HUES48 (cell line): ENCODE measurements around the gene MRGPRE.

Experiments
- H3K27ac ChIP-seq: one replicate; pipeline ENCODE4 v1.7.0; 2013; ENCODE audit warnings: low read depth, low read length, inconsistent platforms
- H3K27me3 ChIP-seq: 2 replicates; pipeline ENCODE4 v1.6.1; 2013; ENCODE audit warnings: mild to moderate bottlenecking, low read length; ENCODE audit not compliant: control insufficient read depth, insufficient read depth
- H3K36me3 ChIP-seq: 2 replicates; pipeline ENCODE4 v1.6.1; 2013; ENCODE audit warnings: low read length; ENCODE audit not compliant: control insufficient read depth, insufficient read depth
- H3K4me1 ChIP-seq: 2 replicates; pipeline ENCODE4 v1.6.1; 2013; ENCODE audit warnings: mild to moderate bottlenecking, low read length; ENCODE audit not compliant: control insufficient read depth, insufficient read depth
- H3K4me3 ChIP-seq: 2 replicates; pipeline ENCODE4 v1.5.1; 2013; ENCODE audit warnings: mild to moderate bottlenecking, low read depth, low read length
- H3K9ac ChIP-seq: 2 replicates; pipeline ENCODE4 v1.6.1; 2013; ENCODE audit warnings: mild to moderate bottlenecking, low read depth, low read length, moderate library complexity
- H3K9me3 ChIP-seq: 2 replicates; pipeline ENCODE4 v1.6.1; 2013; ENCODE audit warnings: low read length; ENCODE audit not compliant: control insufficient read depth, insufficient read depth

MRGPRE gene

GRCh38 chr11:3182462-3182852 lies 49.8 kb downstream of the MRGPRE start:
- no peak overlapping the region for H3K9ac ChIP-seq
- H3K4me3 ChIP-seq: no peak overlapping the region
- no peaks in the 10 kb centered on the region for H3K9me3 ChIP-seq
- H3K36me3 ChIP-seq: no peaks in the 10 kb centered on the region
- no peak overlapping the region for H3K27ac ChIP-seq
- H3K27me3 ChIP-seq: no peaks in the 10 kb centered on the region
- no peaks in the 10 kb centered on the region for H3K4me1 ChIP-seq

DNA sequence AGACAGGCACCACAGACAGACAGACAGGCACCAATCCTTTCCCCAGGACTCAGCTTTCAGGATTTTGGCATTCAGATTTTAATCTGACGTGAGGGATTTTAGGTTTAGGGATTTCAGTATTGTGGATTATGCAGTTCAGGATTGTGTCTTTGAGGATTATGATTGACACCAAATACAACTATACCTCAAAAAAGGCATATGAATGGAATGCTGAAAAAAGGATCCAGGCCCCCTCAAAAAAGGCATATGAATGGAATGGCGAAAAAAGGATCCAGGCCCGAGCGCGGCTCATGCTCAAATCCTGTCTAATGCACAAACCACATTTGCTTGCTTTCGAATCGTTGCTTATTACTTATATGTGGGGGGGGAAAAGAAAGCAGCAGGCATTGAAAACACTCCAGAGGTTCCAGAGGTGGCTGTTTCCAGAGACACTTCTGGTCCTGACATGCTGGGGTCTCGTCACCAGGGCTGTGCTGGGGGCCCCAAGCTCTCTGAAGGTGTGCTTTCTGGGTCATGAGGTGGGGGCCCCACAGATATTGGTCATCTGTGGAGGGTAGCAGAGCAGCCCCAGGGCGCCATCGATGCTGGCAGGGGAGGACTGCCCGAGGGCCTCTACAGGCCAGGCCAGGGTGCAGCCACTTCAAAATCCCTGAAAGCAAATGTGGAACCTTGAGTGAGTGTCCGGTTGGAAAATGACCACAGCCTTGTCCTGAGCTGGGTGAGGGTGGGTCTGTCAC lies 50.3 kb downstream of the MRGPRE start:
- H3K9ac ChIP-seq: no peak overlapping the region

DNA sequence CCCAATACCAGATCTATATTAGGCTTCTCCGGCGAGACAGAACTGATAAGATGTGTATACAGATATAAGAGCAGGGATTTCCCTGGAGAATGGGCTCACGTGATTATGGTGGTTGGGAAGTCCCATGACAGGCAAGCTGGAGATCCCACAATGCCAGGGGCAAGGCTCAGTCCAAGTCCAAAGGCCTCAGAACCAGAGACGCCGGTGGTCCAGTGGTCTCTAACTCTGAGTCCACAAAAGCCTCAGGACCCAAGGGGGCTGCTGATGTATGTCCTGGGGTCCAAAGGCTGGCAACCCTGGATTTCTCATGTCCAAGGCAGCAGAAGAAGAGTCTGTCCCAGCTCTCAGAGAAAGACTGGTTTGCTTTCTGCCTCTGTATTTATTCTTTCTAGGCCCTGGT lies 51.3 kb downstream of the MRGPRE start:
- Histone ChIP-seq H3K27me3 (no peaks in the 10 kb centered on the region), H3K9ac (no peak overlapping the region), H3K4me1 (no peaks in the 10 kb centered on the region), H3K27ac (no peak overlapping the region), H3K4me3 (no peak overlapping the region), H3K9me3 (no peaks in the 10 kb centered on the region; the same call in 1 of the 2 replicates), H3K36me3 (no peaks in the 10 kb centered on the region)

More for the DNA sequence above, 50.3 kb downstream of the MRGPRE start:
- H3K4me3 ChIP-seq: no peak overlapping the region
- no peak overlapping the region for H3K27ac ChIP-seq
- H3K4me1 ChIP-seq: no peaks in the 10 kb centered on the region
- no peaks in the 10 kb centered on the region for H3K27me3 ChIP-seq
- H3K36me3 ChIP-seq: no peaks in the 10 kb centered on the region
- H3K9me3 ChIP-seq: no peaks in the 10 kb centered on the region; the same call in 1 of the 2 replicates

DNA sequence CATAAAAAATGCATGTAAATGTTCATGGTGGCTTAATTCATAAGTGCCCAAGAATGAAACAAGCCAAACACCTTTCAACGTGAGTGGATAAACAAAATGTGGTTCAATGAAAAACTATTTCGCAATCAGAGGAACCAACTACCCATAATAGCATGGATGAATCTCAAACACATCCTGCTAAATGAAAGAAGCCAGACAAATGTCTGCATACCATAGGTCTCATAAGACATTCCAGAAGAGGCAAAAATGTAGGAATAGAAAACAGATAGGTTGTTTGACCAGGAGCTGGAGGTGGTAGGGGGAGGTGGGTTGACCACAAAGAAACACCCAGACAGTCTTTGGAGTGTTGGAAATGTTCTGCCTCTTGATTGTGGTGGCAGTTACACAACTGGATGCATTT lies 53.9 kb downstream of the MRGPRE start:
- Histone ChIP-seq H3K9ac (no peak overlapping the region), H3K36me3 (no peaks in the 10 kb centered on the region), H3K9me3 (no peaks in the 10 kb centered on the region; the same call in 1 of the 2 replicates), H3K4me1 (no peaks in the 10 kb centered on the region), H3K27me3 (no peaks in the 10 kb centered on the region), H3K27ac (no peak overlapping the region), H3K4me3 (no peak overlapping the region)

- no peak overlapping the region for H3K27ac ChIP-seq
- H3K9me3 ChIP-seq: no peaks in the 10 kb centered on the region; the same call in 1 of the 2 replicates
- no peaks in the 10 kb centered on the region for H3K27me3 ChIP-seq
- no peaks in the 10 kb centered on the region for H3K36me3 ChIP-seq
- no peak overlapping the region for H3K9ac ChIP-seq
- H3K4me3 ChIP-seq: no peak overlapping the region
- no peaks in the 10 kb centered on the region for H3K4me1 ChIP-seq
Measured at GRCh38 chr11:3177931-3178330, 54.3 kb downstream of the MRGPRE start.
